ENCODE data around the gene SHISA9.

The SHISA9 gene

DNA sequence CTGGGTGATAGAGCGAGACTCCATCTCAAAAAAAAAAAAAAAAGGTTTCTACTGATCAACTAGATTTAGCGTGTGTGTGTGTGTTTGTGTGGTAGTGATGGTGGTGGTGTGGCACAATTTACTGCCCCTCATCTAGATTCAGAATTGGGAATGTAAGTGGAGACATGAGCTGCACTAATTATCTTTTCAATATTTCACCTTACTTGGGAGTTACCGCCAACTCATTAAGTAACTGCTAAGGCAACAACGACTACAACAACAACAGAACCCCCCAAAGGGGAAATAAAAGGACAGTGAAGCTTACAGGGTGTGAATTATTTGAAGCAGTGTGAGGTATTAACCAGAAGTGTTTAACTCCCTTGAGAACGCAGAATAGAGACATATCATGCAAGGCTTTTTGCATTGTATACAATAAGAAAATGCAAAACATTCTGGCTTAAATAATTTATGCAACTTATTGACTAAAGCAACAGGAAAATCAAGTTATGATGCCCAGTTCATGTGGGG, 180.5 kb downstream of the SHISA9 start:
- DNase-seq, result no peak

DNA sequence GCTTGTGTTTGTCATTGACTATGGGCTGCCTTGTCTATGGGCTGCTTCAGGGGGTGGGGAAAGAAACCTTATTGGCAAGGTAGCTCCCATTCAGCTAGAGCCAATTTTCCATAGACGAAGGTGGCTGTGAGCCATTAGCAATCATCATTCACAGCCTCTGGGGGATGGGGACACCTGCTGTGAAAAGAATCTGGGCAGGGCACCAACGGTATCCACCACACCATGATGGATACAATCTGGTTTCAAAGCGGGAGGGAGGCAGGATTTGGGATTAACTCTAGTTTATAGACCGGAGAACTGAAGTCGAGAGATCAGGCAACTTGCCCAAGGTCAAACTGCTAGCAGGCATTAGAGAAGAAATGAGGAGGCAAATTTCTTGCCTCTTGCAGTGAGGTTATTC, 182.3 kb downstream of the SHISA9 start:
- DNase-seq, result no peak

DNA sequence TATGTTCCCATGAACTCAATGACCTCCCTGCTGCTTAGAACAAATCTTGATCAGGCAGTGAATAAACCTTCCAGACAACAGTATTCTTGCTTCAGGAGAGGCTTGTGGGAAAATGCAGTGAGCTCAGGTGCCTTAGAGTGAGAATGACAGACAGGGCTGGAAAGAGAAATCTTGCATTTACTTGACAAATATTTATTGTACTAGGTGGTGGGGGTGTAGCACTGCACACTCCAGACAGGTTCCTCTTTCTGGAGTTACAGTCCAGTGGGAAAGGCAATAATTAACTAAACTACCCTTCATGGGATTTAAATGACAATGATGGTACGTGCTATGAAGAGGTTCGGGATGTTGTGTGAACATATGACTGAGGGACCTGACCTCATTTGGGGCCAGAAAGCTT, 182.9 kb downstream of the SHISA9 start:
- DNase-seq, result no peak

GRCh38 chr16:13093661-13094060, 192.3 kb downstream of the SHISA9 start:
- DNase-seq, result peak; percentile 34

DNA sequence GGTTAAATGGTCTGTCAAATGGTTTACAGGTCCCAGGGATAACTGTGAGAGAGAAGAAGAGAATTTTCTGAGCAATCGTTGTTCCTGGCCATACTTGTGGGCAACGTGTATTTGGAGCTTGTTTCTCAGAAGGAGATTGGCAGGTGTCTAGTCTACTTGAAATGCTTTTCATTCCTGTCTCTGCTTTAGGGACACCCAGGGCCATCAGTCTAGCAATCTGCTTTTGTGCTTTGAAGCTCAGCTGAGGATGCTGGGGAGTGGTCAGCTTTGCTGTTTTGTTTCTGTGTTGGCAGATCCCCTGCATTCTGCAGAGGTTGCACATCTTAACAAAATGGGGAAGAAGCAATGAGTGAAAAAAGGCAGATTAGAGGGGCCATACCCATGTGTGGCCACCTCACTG, 193.7 kb downstream of the SHISA9 start:
- DNase-seq, result no peak

DNA sequence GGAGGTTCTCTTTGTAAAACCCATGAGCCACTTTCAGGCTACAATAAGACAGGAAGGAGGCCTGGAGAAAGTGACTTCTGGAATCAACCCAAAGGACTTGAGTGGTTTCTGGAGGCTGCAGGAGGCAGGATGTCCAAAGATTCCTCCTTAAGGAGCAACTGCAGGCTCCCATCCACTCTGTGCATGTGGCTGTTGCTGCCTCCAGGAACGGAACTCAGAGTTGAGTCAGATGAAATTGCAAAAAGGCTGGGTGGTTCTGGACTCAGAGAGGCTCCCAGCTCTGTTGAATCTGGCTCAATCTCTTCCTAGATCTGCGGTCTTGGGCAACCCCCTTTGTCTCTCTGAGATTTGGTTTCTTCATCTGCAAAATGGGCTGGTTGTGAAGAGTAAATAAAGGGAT, 197.1 kb downstream of the SHISA9 start:
- DNase-seq, result no peak

GRCh38 chr16:13099822-13100221, 198.4 kb downstream of the SHISA9 start:
- DNase-seq, result no peak

GRCh38 chr16:13100970-13101369, 199.6 kb downstream of the SHISA9 start:
- DNase-seq, result no peak

- DNase-seq, result no peak
Observed at GRCh38 chr16:13101828-13102227, 200.4 kb downstream of the SHISA9 start.

DNA sequence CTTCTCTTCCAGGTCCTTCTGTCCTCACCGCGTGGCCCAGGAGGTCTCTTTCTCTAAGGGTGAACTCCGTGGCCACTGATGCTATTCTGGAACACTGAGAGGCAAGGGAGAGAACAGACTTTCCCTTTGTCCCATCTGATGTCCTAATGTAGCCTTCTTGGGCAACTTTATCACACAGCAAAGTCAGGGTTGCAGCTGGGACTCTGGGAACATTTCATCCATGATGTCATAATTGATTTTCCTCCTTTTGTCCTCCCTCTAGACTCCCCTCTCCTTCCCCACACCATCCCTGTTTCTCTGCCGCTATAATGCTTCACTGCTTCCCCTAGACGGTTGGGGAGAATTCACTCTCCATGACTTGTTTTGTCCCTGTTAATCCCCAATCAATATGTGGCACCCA, 201.0 kb downstream of the SHISA9 start:
- no peak for DNase-seq

DNA sequence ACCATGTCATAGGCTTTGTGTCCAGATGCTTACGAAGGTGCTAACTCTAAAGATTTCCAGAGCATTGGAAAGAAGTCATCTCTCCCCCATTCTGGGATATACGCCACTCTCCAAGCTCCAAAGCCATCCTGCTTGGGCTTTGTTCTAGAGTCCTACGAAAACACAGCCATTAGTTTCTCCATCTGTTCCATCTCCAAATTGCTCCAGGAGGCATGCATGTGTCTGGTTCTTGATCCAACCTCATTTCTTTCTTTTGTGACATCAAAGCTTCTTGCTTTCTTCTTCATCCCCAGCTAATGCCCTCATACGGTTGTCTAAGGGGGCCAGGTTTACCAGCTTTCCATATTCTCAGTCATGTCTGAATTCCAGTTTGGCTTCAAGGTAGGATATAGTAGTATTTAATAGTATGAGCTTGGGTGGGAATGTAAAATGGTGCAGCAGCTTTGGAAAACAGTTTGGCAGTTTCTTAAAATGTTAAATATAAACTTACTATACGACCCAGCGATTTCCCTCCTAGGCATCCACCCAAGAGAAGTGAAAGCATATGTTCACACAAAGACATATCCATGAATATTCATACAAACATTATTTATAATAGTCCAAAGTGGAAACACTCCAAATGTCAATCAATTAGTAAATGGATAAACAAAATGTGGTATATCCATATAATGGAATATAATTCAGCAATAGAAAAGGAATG, 202.6 kb downstream of the SHISA9 start:
- no peak for DNase-seq

- DNase-seq, result no peak
Observed at GRCh38 chr16:13104772-13105171, 203.4 kb downstream of the SHISA9 start.

DNA sequence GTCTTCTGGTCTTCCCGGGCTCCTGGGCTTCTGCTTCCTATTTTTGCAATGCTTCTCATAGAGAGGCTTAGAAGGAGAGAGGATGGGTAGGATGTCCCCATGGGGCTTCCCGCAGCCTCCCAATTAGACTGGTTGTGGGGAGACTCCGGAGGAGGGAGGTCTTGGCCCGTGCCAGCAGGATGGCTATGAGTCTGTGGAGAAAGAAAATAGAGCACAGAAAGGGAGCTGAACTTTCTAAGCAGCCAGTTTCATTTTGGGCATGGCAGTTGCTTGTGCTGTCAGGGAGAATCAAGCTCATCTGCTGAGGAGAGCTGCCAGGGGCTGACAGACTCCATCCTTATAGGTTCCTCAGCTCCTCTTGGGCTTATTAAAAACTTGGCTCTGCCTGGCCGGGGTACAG, 204.0 kb downstream of the SHISA9 start:
- DNase-seq, result no peak

GRCh38 chr16:13106464-13106863, 205.1 kb downstream of the SHISA9 start:
- DNase-seq, result no peak

GRCh38 chr16:13108126-13108525, 206.7 kb downstream of the SHISA9 start:
- DNase-seq, result no peak

DNA sequence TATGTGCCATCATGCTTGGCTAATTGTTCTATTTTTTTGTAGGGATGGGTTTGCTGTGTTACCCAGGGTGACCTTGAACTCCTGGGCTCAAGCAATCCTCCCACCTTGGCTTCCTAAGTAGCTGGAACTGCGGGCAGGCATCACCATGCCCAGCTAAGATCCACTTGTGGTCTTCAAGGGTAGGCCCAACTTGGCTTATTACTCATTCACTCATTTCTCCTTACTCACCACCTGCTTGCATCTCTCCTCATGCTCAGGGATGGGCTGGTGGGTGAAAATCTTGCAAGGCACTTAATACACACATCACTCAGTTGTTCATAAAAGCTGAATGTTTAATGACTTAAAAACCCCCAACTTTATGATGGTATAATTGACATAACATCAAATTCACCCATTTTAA, 207.8 kb downstream of the SHISA9 start:
- no peak for DNase-seq

DNA sequence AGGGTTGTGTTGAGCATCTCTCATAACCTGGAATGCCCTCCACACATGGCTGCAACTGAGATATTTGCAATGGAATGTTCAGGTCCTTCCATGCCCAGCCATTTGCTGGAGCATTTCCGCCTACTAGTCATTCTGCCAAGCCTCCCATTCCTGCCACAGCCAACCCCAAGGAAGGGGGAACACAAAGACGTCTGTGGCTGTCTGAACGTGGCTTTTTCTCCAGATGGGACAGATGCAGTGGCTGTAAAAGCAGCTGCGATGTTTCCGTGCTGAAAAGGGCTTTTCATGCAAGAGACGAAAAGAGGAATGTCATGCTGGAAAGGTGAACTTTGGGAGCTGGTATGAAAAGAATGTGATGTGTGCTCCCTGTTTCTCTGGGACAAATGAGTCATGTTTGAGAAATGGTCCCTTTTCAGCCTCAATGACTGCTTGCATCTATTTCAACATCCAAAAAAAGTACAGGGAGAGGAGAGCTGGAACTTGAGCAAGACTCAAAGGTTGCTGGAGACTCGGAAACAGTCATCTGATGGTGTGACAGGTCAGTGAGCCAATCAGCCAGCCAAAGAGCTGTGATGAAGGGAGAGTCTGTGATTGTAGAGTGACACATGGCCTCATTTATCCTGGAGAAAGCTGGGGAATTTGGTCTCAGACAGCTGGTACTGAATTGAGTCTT, 208.9 kb downstream of the SHISA9 start:
- no peak for DNase-seq

DNA sequence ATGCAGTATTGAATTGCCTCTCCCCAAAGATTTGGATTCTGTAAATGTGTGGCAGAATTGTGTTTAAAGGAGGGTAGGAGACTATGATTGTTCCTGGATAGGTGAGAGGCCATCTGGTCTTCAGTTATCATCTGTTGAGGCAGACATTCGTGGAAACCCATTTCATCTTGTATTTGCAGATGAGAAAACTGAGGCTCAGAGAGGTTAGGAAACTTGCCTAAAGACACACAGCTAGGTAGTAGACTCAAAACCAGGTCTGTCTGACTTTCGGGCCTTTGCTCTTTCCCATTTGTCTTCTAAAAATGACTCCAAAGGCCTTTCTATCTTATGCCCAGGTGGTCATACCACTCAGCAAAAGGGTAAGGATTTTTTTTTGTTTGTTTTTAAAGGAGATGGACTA, 210.3 kb downstream of the SHISA9 start:
- DNase-seq, result no peak

DNA sequence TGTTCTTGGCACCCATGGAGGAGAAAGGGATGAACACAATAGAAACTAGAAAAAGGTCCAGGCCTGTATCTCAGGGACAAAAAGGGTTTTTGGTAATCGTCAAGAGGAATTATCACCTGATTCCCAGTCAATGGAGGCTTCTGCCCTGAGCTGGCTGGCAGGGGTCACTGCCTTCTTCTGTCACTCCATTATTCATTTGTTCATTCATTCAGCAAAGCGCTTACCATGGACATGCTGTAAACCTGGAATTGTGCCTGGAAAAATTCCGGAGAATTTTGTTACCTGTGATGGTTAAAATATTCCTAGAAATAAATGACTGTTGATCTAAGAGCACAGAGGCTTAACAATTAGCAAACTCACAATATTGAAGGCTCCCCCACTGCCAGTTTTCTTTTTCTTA, 212.3 kb downstream of the SHISA9 start:
- no peak for DNase-seq

DNA sequence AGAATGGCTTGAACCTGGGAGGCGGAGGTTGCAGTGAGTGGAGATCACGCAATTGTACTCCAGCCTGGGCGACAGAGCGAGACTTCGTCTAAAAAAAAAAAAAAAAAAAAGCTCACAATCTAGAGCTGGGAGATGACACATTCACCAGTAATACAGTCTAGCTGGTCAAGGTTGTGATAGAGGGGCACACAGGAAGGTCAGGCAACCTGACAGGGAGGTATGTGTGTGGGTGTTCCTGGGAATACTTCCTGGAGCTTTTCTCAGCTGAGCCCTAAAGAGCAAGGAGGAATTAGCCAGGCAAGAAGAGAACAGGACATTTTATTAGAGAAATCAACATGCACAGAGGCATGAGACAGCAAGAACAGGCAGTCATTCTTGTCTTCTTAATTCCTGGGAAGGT, 216.7 kb downstream of the SHISA9 start:
- no peak for DNase-seq

- DNase-seq, result no peak
Observed at GRCh38 chr16:13120091-13120490, 218.7 kb downstream of the SHISA9 start.

DNA sequence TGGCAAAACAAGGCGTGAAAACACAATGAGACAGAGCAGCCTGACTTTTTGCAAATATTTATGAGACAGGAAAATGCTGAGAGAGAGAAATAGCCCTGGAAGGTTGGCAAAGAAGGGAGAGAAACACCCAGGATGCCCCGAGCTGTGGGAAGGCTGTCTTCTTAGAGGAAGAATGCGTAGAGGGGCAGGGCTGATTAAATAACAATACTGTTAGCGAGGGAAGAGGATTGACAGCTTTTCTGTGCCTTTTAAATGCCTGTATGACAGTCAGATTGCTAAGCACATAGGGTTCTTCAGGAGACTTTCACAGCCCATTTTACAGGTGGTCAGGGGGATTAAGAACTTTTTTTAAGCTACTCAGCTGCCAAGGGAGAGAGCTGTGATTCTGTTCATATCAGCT, 219.2 kb downstream of the SHISA9 start:
- no peak for DNase-seq

- no peak for DNase-seq
Observed at GRCh38 chr16:13123991-13124390, 222.6 kb downstream of the SHISA9 start.

DNA sequence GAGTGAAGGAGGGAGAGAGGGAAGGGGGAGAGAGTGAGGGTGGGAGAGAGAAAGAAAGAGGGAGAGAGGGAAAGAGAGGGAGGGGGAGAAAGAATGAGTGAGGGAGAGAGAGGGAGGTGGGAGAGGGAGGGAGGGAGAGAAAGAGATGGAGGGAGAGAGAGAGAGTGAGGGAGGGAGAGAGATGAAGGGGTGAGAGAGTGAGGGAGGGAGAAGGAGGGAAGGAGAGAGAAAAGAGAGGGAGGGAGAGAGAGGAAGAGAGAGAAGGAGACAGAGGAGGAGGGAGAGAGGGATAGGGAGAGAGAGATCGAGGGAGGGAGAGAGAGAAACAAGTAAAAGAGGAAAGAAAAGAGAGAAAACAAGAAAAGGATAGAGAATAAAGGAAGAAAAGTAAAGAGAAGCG, 225.7 kb downstream of the SHISA9 start:
- DNase-seq, result no peak

DNA sequence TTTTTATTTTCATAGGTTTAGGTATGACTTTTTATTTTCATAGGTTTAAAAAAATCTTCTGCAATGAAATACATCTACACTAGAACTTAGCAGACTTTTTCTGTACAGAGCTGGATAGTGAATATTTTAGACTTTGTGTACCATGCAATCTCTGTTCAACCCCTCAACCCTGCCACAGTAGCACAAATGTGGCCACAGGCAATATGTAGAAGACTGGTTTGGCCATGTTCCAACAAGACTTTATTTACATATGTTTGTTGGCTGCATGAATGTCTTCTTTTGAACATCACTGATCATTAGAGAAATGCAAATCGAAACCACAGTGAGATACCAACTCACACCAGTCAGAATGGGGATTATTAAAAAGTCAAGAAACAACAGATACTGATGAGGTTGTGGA, 229.2 kb downstream of the SHISA9 start:
- DNase-seq, result no peak

All from RPMI8226 (cell line).